Measurements from ENCODE around the gene STPG2. TPM values are rescaled to one million over a fixed set of nuclear protein-coding genes. Genes with fewer than 3 reads are reported as not detected.

STPG2 gene
- total RNA-seq, 1 donor from 2014 or later = 0.14 TPM

GRCh38 chr4:97845758-97846157 is 297.5 kb downstream of the STPG2 start:
- no peak overlapping the region for H3K27ac ChIP-seq (ENCODE audit: low read depth, low read length)
- Mint-ChIP-seq H3K27ac (ENCODE audit: unreplicated experiment) (no peak overlapping the region), H3K36me3 (ENCODE audit: low read depth, unreplicated experiment) (no peaks in the 10 kb centered on the region), H3K4me1 (ENCODE audit: low read depth, unreplicated experiment) (no peaks in the 10 kb centered on the region), H3K27me3 (ENCODE audit: low read depth, unreplicated experiment) (no peaks in the 10 kb centered on the region), H3K4me3 (ENCODE audit: unreplicated experiment) (no peak overlapping the region), H3K9me3 (ENCODE audit: unreplicated experiment) (no peaks in the 10 kb centered on the region)
- DNase-seq (ENCODE audit: low read depth) = no peak
- TF ChIP-seq CTCF (IDR thresholded peaks at IDR 0.05; ENCODE audit: insufficient read depth, low read depth, low read length) = no peak
- no peak for TF ChIP-seq EZH2 (IDR thresholded peaks at IDR 0.05; ENCODE audit: insufficient read depth, low read length)
- H3K4me3 ChIP-seq (ENCODE audit: insufficient read depth, low read depth, low read length) = no peak overlapping the region
- H3K9me3 ChIP-seq (ENCODE audit: insufficient read depth, low read depth, low read length) = no peaks in the 10 kb centered on the region
- H3K36me3 ChIP-seq (ENCODE audit: insufficient read depth, low read length) = no peaks in the 10 kb centered on the region
- no peak overlapping the region for H3K4me2 ChIP-seq (ENCODE audit: low read length)
- no peaks in the 10 kb centered on the region for H3K27me3 ChIP-seq (ENCODE audit: insufficient read depth, low read length)
- H2AFZ ChIP-seq (ENCODE audit: low read depth, low read length) = no peak overlapping the region
- no peak overlapping the region for H3K9ac ChIP-seq (ENCODE audit: low read length)
- no peaks in the 10 kb centered on the region for H3K4me1 ChIP-seq (ENCODE audit: insufficient read depth, low read length)
- no peaks in the 10 kb centered on the region for H4K20me1 ChIP-seq (ENCODE audit: insufficient read depth, low read length)
- H3K79me2 ChIP-seq (ENCODE audit: insufficient read depth, low read length) = no peaks in the 10 kb centered on the region
- FAIRE-seq = no peak

GRCh38 chr4:97841512-97841911 is 301.8 kb downstream of the STPG2 start:
- H3K9ac ChIP-seq (ENCODE audit: low read length) = no peak overlapping the region
- Mint-ChIP-seq H3K4me1 (ENCODE audit: low read depth, unreplicated experiment) (no peaks in the 10 kb centered on the region), H3K27ac (ENCODE audit: unreplicated experiment) (no peak overlapping the region), H3K27me3 (ENCODE audit: low read depth, unreplicated experiment) (no peaks in the 10 kb centered on the region), H3K36me3 (ENCODE audit: low read depth, unreplicated experiment) (no peaks in the 10 kb centered on the region), H3K9me3 (ENCODE audit: unreplicated experiment) (no peaks in the 10 kb centered on the region), H3K4me3 (ENCODE audit: unreplicated experiment) (no peak overlapping the region)
- no peak overlapping the region for H3K4me3 ChIP-seq (ENCODE audit: insufficient read depth, low read depth, low read length)
- DNase-seq (ENCODE audit: low read depth) (no peak), FAIRE-seq (no peak)
- no peaks in the 10 kb centered on the region for H3K9me3 ChIP-seq (ENCODE audit: insufficient read depth, low read depth, low read length)
- TF ChIP-seq EZH2 (IDR thresholded peaks at IDR 0.05; ENCODE audit: insufficient read depth, low read length) = no peak
- no peak for TF ChIP-seq CTCF (IDR thresholded peaks at IDR 0.05; ENCODE audit: insufficient read depth, low read depth, low read length)
- no peaks in the 10 kb centered on the region for H3K79me2 ChIP-seq (ENCODE audit: insufficient read depth, low read length)
- H3K27ac ChIP-seq (ENCODE audit: low read depth, low read length) = no peak overlapping the region
- H3K4me2 ChIP-seq (ENCODE audit: low read length) = no peak overlapping the region
- no peaks in the 10 kb centered on the region for H3K27me3 ChIP-seq (ENCODE audit: insufficient read depth, low read length)
- H2AFZ ChIP-seq (ENCODE audit: low read depth, low read length) = no peak overlapping the region
- H3K4me1 ChIP-seq (ENCODE audit: insufficient read depth, low read length) = no peaks in the 10 kb centered on the region
- H4K20me1 ChIP-seq (ENCODE audit: insufficient read depth, low read length) = no peaks in the 10 kb centered on the region
- no peaks in the 10 kb centered on the region for H3K36me3 ChIP-seq (ENCODE audit: insufficient read depth, low read length)

GRCh38 chr4:97836662-97837061 is 306.6 kb downstream of the STPG2 start:
- H3K9me3 ChIP-seq (ENCODE audit: insufficient read depth, low read depth, low read length) = no peaks in the 10 kb centered on the region
- H3K4me2 ChIP-seq (ENCODE audit: low read length) = no peak overlapping the region
- no peaks in the 10 kb centered on the region for H3K9me3 Mint-ChIP-seq (ENCODE audit: unreplicated experiment)
- no peak overlapping the region for H2AFZ ChIP-seq (ENCODE audit: low read depth, low read length)
- H3K36me3 Mint-ChIP-seq (ENCODE audit: low read depth, unreplicated experiment) = no peaks in the 10 kb centered on the region
- no peaks in the 10 kb centered on the region for H3K79me2 ChIP-seq (ENCODE audit: insufficient read depth, low read length)
- H3K27ac ChIP-seq (ENCODE audit: low read depth, low read length) = no peak overlapping the region
- no peaks in the 10 kb centered on the region for H3K27me3 Mint-ChIP-seq (ENCODE audit: low read depth, unreplicated experiment)
- no peak for DNase-seq (ENCODE audit: low read depth)
- no peak overlapping the region for H3K27ac Mint-ChIP-seq (ENCODE audit: unreplicated experiment)
- no peaks in the 10 kb centered on the region for H3K36me3 ChIP-seq (ENCODE audit: insufficient read depth, low read length)
- no peak overlapping the region for H3K4me3 ChIP-seq (ENCODE audit: insufficient read depth, low read depth, low read length)
- no peak overlapping the region for H3K4me3 Mint-ChIP-seq (ENCODE audit: unreplicated experiment)
- TF ChIP-seq EZH2 (IDR thresholded peaks at IDR 0.05; ENCODE audit: insufficient read depth, low read length) (no peak), CTCF (IDR thresholded peaks at IDR 0.05; ENCODE audit: insufficient read depth, low read depth, low read length) (no peak)
- no peak for FAIRE-seq
- no peaks in the 10 kb centered on the region for H4K20me1 ChIP-seq (ENCODE audit: insufficient read depth, low read length)
- no peaks in the 10 kb centered on the region for H3K27me3 ChIP-seq (ENCODE audit: insufficient read depth, low read length)
- no peaks in the 10 kb centered on the region for H3K4me1 Mint-ChIP-seq (ENCODE audit: low read depth, unreplicated experiment)
- no peaks in the 10 kb centered on the region for H3K4me1 ChIP-seq (ENCODE audit: insufficient read depth, low read length)
- H3K9ac ChIP-seq (ENCODE audit: low read length) = no peak overlapping the region

Measured in astrocyte (in vitro differentiated cells and primary cell).